ENCODE measurements around the gene GAN.

The GAN gene

DNA sequence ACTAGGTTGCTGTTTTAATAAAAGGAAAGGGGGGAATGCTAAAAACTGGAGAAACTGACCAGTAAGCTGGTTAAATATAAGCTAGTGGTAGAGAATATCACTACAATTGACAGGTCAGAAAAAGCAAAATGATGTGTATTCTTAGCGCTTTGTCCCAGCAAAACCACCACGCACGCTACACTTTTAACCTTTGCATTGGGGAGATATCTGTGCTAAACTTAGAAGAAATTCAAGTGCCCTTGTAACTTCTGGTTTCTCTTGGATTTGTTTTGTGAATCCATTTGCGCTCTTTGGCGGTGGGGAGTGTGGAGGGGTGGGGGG, 1.4 kb downstream of the GAN start:
- in situ Hi-C loops (cut with MboI; ENCODE audit: low pct_unique_long_range_greater_than_20kb, low sequenced_read_pairs, unreplicated experiment) = no loop called here
- no peak for TF ChIP-seq CTCF (IDR thresholded peaks at IDR 0.05; ENCODE audit: extremely low read depth, insufficient read depth, missing control alignments)
- no peak for DNase-seq (ENCODE audit: low spot score)

DNA sequence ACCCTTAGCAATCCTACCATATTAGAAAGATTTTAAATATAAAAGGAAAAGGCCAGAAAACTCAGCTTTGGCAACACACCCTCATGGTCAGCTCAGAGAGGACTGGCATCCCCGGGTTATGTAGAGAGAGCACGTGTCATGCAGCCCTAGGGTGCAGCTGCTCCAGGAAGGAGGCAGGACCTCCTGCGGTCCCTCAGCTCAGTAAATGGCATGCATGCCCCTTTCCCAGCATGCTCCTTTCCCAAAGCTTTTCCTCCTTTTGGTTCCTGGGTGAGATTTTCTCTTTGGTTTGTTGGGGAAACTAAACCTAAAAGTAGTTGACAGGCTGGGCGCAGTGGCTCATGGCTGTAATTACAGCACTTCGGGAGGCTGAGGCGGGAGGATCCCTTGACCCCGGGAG, 3.9 kb downstream of the GAN start:
- DNase-seq (ENCODE audit: low spot score) = no peak
- in situ Hi-C loops (cut with MboI; ENCODE audit: low pct_unique_long_range_greater_than_20kb, low sequenced_read_pairs, unreplicated experiment) = no loop called here
- no peak for TF ChIP-seq CTCF (IDR thresholded peaks at IDR 0.05; ENCODE audit: extremely low read depth, insufficient read depth, missing control alignments)

GRCh38 chr16:81319221-81319912, 4.6 kb downstream of the GAN start:
- TF ChIP-seq CTCF (IDR thresholded peaks at IDR 0.05; ENCODE audit: extremely low read depth, insufficient read depth, missing control alignments) = no peak
- in situ Hi-C loops (cut with MboI; ENCODE audit: low pct_unique_long_range_greater_than_20kb, low sequenced_read_pairs, unreplicated experiment) = no loop called here
- no peak for DNase-seq (ENCODE audit: low spot score)

GRCh38 chr16:81321039-81321438, 6.3 kb downstream of the GAN start:
- no peak for TF ChIP-seq CTCF (IDR thresholded peaks at IDR 0.05; ENCODE audit: extremely low read depth, insufficient read depth, missing control alignments)
- in situ Hi-C loops (cut with MboI; ENCODE audit: low pct_unique_long_range_greater_than_20kb, low sequenced_read_pairs, unreplicated experiment) = no loop called here
- DNase-seq (ENCODE audit: low spot score) = no peak

GRCh38 chr16:81321536-81321935, 6.8 kb downstream of the GAN start:
- TF ChIP-seq CTCF (IDR thresholded peaks at IDR 0.05; ENCODE audit: extremely low read depth, insufficient read depth, missing control alignments) = no peak
- no peak for DNase-seq (ENCODE audit: low spot score)
- in situ Hi-C loops (cut with MboI; ENCODE audit: low pct_unique_long_range_greater_than_20kb, low sequenced_read_pairs, unreplicated experiment) = no loop called here

- no peak for TF ChIP-seq CTCF (IDR thresholded peaks at IDR 0.05; ENCODE audit: extremely low read depth, insufficient read depth, missing control alignments)
- DNase-seq (ENCODE audit: low spot score) = no peak
- in situ Hi-C loops (cut with MboI; ENCODE audit: low pct_unique_long_range_greater_than_20kb, low sequenced_read_pairs, unreplicated experiment) = no loop called here
Observed at GRCh38 chr16:81324808-81325207, 10.0 kb downstream of the GAN start.

GRCh38 chr16:81327011-81327410, 12.2 kb downstream of the GAN start:
- DNase-seq (ENCODE audit: low spot score) = no peak
- in situ Hi-C loops (cut with MboI; ENCODE audit: low pct_unique_long_range_greater_than_20kb, low sequenced_read_pairs, unreplicated experiment) = no loop called here
- TF ChIP-seq CTCF (IDR thresholded peaks at IDR 0.05; ENCODE audit: extremely low read depth, insufficient read depth, missing control alignments) = no peak

All from GM13977 (cell line).